HuH-7 (cell line): Measurements from ENCODE around the gene TSGA10.
"Not testable (repeated sequence)": the region's sequence is repeated elsewhere in the genome, so short reads cannot be mapped to it uniquely, and the experiment has no call there.

ENCODE experiments used
- DNase-seq: peaks from one replicate; pipeline ENCODE4 v3.0.0; 2011; ENCODE audit warnings: low spot score

The TSGA10 gene, protein sequence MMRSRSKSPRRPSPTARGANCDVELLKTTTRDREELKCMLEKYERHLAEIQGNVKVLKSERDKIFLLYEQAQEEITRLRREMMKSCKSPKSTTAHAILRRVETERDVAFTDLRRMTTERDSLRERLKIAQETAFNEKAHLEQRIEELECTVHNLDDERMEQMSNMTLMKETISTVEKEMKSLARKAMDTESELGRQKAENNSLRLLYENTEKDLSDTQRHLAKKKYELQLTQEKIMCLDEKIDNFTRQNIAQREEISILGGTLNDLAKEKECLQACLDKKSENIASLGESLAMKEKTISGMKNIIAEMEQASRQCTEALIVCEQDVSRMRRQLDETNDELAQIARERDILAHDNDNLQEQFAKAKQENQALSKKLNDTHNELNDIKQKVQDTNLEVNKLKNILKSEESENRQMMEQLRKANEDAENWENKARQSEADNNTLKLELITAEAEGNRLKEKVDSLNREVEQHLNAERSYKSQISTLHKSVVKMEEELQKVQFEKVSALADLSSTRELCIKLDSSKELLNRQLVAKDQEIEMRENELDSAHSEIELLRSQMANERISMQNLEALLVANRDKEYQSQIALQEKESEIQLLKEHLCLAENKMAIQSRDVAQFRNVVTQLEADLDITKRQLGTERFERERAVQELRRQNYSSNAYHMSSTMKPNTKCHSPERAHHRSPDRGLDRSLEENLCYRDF

DNA sequence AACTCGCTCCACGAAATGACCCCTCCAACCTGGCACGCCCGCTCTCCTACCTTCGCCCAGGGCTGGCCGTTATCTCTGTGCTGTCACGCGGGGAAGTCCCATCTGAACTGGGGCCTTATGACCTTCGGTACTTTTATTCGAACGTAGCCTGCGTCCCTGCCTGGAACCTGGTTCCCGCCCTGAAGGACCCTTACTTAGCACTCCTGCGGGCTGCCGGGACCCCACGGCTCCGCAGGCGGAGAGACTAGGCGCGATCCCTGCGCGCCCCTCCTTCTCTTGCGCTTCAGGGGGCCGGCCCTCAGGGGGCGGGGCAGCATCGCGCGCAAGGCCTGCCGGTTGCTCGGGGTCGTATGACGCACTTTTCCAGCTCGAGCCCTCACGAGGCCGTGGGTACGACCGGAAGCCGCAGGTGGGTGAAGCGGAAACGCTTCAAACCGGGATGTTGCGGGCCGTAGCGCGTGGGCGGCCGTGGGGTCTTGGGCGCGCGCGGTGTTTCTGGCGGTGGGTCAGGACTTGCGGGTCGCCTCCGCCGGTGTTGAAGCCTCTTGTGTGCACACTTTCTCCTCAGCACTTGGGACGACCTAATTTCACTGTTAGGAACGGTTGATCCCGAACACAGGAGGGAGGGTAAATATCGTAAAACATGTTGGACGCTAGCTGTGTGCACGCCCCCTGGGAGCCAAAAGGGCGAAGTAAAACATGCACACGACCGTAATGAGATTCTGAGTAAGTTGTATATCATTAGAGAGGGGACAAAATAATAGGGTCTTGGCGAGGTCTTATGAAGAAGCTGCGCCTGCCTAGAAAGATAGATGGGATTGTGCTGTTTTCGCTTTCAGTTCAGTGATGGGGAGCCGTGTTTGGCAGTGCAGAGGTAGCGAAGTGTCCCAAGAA is at the start of gene TSGA10, which contains the start of gene LIPT1:
Gene TSGA10, minus strand, starts transcription at position 300 of the 894 bp plus-strand sequence. CDS start 45,503 bp downstream, outside the sequence.
Gene LIPT1, plus strand, starts transcription at position 325 of the 894 bp plus-strand sequence. CDS start 6,991 bp downstream, outside the sequence.
- DNase-seq: peak; percentile 99

DNA sequence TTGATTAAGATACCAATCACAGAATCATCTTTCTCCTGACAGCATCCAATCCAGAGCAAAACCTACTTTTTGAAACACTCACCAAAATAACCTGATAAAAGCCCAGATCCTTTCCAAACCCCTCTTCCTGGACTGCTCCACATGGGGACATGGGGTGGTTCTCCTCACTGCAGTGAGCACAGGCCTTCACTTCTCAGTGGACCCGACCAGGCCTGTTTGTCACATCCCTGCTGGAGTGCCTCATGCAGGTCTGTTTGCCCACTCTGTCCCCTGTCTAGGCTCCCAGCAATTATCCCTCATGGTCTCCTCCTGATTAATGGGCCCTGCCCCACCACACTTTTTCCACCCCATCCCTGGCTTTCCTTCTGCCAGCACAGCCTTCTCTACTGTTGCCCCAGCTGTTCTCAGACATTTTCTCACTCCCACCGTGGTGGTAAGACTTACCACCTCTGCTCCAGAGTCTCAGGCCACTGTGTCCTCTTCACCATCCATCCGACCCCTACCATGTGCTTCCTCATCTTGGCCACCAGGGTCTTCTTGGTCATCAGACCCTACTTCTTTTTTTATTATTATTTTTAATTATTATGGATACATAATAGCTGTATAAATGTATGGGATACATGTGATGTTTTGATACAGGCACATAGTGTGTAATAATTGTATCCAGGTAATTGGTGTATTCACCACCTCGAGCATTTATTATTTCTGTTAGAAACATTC is 47.4 kb upstream of the TSGA10 start:
- DNase-seq: no peak

DNA sequence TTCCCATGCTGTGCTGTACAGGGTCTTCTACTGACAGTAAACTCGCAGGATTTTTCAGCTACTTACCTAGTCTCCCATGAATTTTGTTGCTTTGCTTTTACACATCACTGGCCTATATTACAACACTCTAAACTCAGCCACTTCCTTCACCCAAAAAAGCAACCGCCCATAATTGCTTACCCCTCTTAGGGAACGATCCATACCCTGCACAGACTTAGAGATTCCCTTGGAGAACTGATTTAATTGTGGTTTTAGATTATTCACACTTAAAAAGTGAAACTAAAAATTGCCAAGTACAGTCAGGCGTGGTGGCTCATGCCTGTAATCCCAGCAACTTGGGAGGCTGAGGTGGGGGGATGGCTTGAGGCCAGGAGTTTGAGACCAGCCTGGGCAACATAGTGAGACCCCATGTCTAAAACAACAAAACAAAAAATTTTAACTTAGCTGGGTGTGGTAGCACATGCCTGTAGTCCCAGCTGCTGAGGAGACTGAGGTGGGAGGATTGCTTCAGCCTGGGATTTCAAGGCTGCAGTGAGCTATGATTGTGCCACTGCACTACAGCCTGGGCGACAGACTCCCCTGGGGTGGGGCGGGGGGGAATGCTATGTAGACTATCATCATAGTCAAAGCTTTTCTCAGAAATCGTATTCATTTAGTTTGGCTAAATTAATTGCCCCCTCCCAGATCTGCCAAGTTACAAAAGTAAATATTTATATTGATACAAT is 45.5 kb upstream of the TSGA10 start:
- no peak for DNase-seq

DNA sequence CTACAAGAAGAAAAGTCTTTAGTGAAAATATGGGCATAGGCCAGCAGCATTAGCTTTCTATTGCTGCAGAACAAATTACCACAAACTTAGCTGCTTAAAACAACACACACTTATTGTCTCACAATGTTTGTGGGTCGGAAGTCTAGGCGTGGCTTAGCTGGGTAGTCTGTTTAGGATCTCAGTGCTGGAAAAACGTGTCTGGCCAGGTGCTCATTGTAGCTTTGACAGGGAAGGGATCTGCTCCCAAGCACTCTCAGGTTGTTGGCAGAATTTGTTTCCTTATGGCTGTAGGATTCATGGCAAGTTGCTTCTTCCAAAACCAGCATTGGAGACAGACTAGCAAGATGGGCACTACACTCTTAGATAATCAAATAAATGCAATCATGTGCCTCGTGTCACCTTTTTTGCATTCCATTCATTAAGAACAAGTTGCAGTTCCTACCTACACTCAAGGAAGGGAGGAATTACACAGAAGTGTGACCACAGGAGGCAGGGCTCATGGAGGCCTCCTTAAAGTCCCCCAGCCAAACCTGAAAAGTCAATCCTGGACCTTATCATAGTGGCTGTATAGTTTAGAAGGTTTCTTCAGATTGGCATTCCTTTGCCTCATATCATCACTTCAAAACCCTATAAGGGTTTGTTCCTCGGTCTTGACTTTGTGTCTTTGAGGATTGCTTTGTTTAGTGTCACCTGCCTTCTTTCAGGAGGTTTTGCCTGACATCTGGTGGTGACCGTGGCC is 43.5 kb upstream of the TSGA10 start:
- no peak for DNase-seq

DNA sequence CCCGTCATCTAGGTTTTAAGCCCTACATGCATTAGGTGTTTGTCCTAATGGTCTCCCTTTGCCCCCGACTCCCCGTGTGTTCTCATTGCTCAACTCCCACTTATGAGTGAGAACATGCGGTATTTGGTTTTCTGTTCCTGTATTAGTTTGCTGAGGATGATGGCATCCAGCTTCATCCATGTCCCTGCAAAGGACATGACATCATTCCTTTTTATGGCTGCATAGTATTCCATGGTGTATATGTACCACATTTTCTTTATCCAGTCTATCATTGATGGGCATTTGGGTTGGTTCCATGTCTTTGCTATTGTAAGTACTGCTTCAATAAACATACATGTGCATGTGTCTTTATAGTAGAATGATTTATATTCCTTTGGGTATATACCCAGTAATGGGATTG is 37.6 kb upstream of the TSGA10 start:
- not testable (repeated sequence) for DNase-seq

DNA sequence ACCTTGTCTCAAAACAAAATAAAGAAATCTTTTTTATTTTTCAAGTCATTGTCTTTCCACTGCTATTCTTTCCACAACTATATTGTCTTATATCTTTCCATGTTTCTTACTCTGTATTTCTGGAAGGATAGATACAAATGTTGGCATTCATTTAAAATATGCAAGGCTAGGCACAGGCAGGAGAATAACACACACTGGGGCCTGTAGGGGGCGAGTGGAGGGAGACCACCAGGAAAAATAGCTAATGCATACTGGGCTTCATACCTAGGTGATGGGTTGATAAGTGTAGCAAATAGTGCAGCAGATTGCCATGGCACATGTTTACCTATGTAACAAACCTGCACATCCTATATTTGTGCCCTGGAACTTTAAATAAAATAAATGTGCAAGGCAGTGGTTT is 35.8 kb upstream of the TSGA10 start:
- DNase-seq: no peak

DNA sequence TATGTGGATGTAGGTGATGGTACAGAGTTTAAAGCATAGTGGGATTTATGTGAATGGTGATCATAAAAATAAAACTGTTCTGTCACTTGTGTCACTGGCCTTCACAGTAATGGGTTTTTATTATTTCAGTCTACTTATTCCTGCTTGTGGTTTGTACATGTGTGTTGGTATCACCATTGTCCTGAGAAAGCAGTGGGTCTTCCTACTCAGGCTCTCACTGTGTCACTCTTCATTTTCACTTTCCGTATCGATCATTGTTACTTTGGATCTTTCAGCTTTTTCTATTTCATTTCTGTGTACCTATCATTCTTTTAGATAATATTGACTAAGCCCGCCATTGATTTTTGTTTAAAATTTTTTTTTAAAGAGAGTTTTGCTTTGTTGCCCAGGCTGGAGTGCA is 33.6 kb upstream of the TSGA10 start:
- DNase-seq: no peak

DNA sequence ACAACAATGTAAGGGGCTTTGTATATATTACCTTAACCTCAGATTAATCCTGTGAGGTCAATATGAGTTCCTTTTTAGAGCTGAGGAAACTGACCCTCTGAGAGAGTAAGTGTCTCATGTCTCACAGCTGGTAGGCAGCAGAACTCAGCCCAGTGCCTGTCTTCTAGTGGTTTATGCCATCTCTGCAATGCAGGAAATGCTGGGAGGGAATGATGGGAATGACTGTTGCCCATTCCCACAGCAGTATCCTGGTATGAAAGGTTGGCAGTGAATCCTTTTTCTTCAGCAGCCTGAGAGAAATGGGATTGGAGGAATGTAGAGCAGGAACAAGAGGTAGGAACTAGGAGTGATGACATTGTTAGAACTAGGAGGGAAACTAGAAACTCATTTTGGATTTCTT is 32.3 kb upstream of the TSGA10 start:
- no peak for DNase-seq

DNA sequence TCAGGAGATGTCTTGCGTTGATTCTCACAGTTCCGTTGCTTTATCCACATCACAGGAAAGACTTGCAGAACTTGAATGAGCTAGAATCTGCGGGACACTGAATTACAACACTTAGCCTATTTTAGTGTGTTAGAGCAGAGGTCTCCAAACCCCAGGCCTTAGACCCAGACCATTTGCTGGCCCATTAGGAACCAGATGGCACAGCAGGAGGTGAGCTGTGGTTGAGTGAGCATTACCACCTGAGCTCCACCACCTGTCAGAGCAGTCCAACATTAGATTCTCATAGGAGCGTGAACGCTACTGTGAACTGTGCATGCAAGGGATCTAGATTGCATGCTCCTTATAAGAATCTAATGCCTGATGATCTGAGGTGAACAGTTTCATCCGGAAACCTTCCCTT is 30.1 kb upstream of the TSGA10 start:
- DNase-seq: no peak

DNA sequence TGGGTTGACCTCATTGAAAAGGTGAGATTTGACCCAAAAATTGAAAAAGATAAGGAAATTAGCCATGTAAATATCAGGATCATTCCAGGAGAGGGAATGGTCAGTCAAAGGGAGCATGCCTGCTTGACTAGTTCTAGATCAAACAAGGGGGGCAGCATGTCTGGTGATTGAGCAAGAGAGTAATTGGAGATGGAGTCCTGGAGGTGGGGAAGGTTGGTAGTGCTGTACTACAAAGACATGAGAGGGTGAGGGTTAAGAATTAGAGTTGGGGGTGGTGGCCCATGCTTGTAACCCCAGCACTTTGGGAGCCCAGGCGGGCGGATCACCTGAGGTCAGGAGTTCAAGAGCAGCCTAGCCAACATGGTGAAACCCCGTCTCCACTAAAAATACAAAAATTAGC is 28.3 kb upstream of the TSGA10 start:
- peak; percentile 68 for DNase-seq

DNA sequence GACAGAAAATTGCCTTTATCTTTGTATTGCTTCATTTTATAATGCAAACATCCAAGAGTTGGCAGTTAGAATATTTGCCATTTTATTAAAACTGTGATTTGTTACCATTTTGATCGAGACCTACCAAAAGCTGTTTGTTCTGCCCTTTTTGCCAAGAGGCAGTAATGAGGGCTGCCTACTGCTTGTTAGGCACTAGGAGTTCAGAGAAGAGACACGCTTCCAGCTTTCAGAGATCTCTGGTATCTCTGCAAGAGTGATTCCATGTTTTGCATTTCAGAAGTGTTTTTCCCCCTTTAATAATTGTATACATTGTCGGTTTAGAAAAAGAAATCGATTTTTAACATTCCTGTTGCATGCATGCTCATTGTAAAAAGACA is 26.9 kb upstream of the TSGA10 start:
- no peak for DNase-seq

DNA sequence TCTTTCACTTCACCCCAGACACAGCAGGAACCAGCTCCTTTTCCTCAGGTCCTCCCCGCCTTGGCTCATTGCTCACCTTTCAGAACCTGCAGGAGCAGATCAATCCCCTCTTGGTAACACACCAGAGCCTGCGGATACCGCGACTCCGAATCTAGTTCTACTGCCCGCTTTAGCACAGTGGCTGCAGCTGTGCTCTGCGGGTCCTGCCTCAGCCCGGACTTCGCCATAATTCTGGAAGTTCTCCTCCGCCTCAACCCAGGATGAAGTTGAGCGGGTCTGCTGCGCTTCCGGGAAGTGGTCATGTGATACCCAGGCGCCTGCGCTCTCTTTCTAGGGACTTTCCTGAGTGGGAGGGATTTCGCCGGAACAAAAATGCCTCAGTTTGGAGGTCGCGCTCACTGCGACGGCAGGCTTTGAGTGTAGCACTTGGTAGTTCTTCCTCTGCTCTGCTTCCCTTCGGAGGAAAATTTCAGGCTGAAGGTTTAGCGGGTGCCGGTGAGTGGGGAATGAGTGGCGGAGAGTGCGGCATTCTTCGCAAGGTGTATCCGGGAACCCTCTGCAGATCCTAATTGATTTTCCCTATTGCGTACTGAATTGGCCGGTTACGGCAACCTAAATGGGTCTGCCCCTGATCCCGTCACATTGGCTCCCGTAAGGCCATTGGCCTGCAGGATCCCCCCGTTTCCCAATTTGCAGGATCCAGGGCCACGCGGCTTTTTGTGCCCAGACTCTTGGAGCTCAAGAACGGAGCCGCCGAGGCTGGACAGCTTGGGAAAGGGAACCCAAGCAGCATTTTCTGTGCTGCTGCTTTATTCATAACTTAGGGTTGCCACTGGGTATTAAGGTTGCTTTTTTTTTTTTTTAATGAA is 26.2 kb upstream of the TSGA10 start, which contains the start of the genes MITD1 and MRPL30:
Gene MITD1, minus strand, starts transcription at position 304 of the 869 bp plus-strand sequence. Its CDS starts 77 bp downstream, at position 227.
Gene MRPL30, plus strand, starts transcription at position 430 of the 869 bp plus-strand sequence. CDS start 5,020 bp downstream, outside the sequence.
- DNase-seq: peak; percentile 87

DNA sequence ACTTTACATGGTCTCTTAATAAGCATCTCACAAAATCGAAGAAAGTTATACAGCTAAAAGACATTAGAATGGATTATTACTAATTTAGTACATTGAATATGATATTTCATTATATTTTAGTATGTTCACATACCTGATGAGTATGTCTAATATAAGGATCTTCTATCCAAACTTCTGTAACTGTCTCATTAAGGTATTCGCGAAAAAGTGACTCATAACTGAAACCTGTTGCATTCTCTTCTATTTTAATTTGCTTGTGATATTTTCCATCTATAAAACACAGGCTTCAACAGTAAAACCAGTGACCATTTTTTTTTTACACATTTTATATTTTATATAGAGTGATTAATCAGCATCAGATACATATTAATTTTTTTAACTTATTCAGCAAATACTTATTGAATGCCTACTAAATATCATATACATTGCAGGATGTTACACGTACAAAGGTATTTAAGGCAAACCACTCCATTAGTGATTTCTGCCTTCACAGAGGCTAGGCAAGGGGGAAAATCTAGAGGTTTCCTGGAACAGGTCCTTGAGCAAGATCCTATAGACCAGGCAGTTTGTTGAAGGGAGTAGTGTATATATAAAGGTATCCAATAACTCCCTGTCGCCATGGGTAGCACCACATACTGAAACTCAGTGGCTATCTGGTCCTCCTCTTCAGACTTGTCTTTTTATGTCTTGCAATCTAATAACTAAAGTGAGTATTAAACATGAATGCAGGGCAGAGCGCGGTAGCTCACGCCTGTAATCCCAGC is 16.8 kb upstream of the TSGA10 start:
- no peak for DNase-seq

DNA sequence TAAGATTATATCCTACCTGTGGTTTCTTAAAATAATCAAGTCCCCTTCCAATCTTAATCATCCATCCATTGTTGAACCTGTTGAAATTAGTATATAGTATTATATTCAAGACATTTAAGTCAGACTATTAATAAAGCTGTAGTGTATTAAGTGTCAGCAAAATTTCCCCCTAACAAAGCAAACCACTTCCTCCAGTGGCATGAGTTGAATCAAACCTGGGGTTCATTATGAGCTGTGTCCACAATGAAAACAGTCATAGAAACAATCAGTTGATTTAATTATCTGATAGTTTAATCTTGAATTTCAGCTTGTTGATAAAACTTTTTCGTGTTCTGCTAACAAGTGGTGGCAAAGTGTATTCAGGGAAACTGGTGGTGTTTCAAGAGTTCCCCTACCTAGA is 14.8 kb upstream of the TSGA10 start:
- no peak for DNase-seq

DNA sequence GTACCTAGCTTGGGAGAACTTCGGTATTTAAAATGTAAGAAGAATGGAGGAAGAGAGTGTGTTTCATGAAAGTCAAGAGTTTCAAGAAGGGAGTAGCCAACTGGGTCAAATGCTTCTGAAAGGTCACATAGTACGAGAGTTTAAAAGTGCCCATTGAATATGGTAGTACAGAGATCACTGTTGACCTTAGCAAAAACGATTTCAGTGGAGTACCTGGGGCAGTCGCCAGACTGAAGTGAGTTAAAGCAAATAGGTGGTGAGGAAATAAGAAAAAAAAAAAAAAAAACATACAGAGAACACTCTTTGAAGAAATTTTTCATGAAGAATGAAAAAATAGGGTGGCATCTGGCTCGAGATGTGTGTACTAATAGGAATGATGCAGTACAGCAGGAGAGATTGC is 11.5 kb upstream of the TSGA10 start:
- no peak for DNase-seq

DNA sequence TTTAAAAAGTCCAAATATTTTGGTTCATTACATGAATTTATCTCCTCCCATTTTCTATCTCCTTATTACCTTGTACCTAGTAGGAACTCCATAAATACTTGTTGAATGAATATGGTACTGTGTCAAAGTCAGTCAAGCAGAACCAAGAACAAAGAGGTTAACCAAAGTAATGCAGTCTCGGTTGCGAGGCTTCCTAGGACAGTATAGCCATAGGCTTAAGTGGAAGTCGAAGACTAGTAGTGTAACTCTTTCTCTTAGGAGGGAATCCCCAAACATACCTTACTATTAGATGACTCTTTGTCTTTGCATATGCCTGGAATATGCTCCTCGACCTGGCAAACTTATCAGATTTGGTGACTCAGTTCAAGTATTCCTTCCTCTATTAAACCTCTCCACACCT is 4.9 kb upstream of the TSGA10 start:
- no peak for DNase-seq

DNA sequence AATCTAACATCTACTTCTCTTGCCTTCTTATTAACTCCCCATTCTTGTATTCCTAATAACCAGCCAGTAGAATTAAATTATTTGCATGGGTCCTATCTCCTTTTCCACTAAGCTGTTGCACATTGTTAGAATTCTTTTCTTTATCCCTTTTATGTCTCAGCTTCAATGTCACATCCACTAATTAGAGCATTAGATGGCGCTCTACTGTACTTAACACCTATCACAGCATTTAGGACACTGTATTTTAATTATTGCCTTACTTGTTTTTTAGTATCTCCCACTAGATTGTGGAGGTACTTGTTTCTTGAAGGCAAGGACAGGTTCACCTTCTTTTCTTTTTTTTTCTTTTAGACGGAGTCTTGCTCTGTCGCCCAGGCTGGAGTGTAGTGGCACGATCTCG is 3.9 kb upstream of the TSGA10 start:
- DNase-seq: no peak

DNA sequence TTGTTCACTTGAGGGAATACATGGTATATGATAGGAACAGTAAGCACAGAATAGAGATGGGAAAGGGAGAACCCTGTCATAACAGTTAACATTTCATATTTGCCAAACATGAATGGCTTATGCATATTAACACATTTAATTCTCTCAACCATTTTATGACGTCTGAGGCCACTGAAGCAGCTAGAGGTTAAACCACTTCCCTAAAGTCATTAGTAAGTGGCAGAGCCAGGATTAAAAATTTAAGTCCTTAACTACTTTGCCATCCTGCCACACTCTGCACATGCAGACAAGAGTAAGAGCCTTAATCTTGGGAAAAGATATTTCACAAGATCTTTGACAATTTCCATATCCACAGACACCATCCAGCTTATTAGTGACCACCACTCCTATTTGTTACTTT is 2.1 kb upstream of the TSGA10 start:
- no peak for DNase-seq
